ENCODE data around the gene MDM4.
"Not testable (repeated sequence)": the region's sequence is repeated elsewhere in the genome, so short reads cannot be mapped to it uniquely, and the experiment has no call there.

MDM4 gene

GRCh38 chr1:204550926-204551325, 34.7 kb downstream of the MDM4 start:
- H3K4me2 ChIP-seq (ENCODE audit: insufficient read depth, low read length), result no peak overlapping the region
- no peak overlapping the region for H3K9ac ChIP-seq (ENCODE audit: low read depth, low read length)
- H3K79me2 ChIP-seq (ENCODE audit: insufficient read depth, low read length), result peaks cover 24% of the 10 kb centered on the region
- H3K9me3 ChIP-seq (ENCODE audit: insufficient read depth, low read length, severe bottlenecking), result no peaks in the 10 kb centered on the region
- DNase-seq (no peak), ATAC-seq (ENCODE audit: insufficient read depth, low read depth) (no peak)
- no peak overlapping the region for H2AFZ ChIP-seq (ENCODE audit: low read depth, low read length)
- no peaks in the 10 kb centered on the region for H4K20me1 ChIP-seq (ENCODE audit: insufficient read depth, low read length)
- TF ChIP-seq CTCF (IDR thresholded peaks at IDR 0.05; ENCODE audit: borderline replicate concordance, extremely low read depth, low read length, poor library complexity, severe bottlenecking), result no peak
- TF ChIP-seq EZH2 (IDR thresholded peaks at IDR 0.05; ENCODE audit: borderline replicate concordance, low read depth, low read length, severe bottlenecking), result no peak
- H3K4me3 ChIP-seq (ENCODE audit: low read depth in 1 of 2, low read length in 2 of 2), result no peak overlapping the region
- no peak overlapping the region for H3K27ac ChIP-seq (ENCODE audit: low read length)
- no peaks in the 10 kb centered on the region for H3K27me3 ChIP-seq (ENCODE audit: insufficient read depth, low read length, poor library complexity)
- H3K4me1 ChIP-seq (ENCODE audit: insufficient read depth, low read length), result no peaks in the 10 kb centered on the region
- peaks cover 80% of the 10 kb centered on the region for H3K36me3 ChIP-seq (ENCODE audit: insufficient read depth, low read length)

- peaks cover 2% of the 10 kb centered on the region; the same call in 1 of the 2 replicates for H3K79me2 ChIP-seq (ENCODE audit: insufficient read depth, low read length)
- H3K27ac ChIP-seq (ENCODE audit: low read length), result no peak overlapping the region
- H3K4me2 ChIP-seq (ENCODE audit: insufficient read depth, low read length), result no peak overlapping the region
- no peak overlapping the region for H3K4me3 ChIP-seq (ENCODE audit: low read depth in 1 of 2, low read length in 2 of 2)
- peaks cover 46% of the 10 kb centered on the region for H3K36me3 ChIP-seq (ENCODE audit: insufficient read depth, low read length)
- ATAC-seq (ENCODE audit: insufficient read depth, low read depth) (0 out of 3 replicates have a peak, but pooled peaks have one; percentile 33), DNase-seq (no peak)
- TF ChIP-seq EZH2 (IDR thresholded peaks at IDR 0.05; ENCODE audit: borderline replicate concordance, low read depth, low read length, severe bottlenecking), result no peak
- no peak for TF ChIP-seq CTCF (IDR thresholded peaks at IDR 0.05; ENCODE audit: borderline replicate concordance, extremely low read depth, low read length, poor library complexity, severe bottlenecking)
- H3K9me3 ChIP-seq (ENCODE audit: insufficient read depth, low read length, severe bottlenecking), result no peaks in the 10 kb centered on the region
- H3K27me3 ChIP-seq (ENCODE audit: insufficient read depth, low read length, poor library complexity), result no peaks in the 10 kb centered on the region
- no peaks in the 10 kb centered on the region; the same call in 1 of the 2 replicates for H3K4me1 ChIP-seq (ENCODE audit: insufficient read depth, low read length)
- H3K9ac ChIP-seq (ENCODE audit: low read depth, low read length), result no peak overlapping the region
- no peaks in the 10 kb centered on the region for H4K20me1 ChIP-seq (ENCODE audit: insufficient read depth, low read length)
- no peak overlapping the region for H2AFZ ChIP-seq (ENCODE audit: low read depth, low read length)
Measured at GRCh38 chr1:204556458-204557052, 40.3 kb downstream of the MDM4 start.

- no peaks in the 10 kb centered on the region for H3K9me3 ChIP-seq (ENCODE audit: insufficient read depth, low read length, severe bottlenecking)
- no peak overlapping the region for H3K4me3 ChIP-seq (ENCODE audit: low read depth in 1 of 2, low read length in 2 of 2)
- peaks cover 31% of the 10 kb centered on the region for H3K36me3 ChIP-seq (ENCODE audit: insufficient read depth, low read length)
- H3K27me3 ChIP-seq (ENCODE audit: insufficient read depth, low read length, poor library complexity), result no peaks in the 10 kb centered on the region
- no peaks in the 10 kb centered on the region; the same call in 1 of the 2 replicates for H3K4me1 ChIP-seq (ENCODE audit: insufficient read depth, low read length)
- ATAC-seq (ENCODE audit: insufficient read depth, low read depth) (no peak), DNase-seq (no peak)
- no peak overlapping the region for H2AFZ ChIP-seq (ENCODE audit: low read depth, low read length)
- TF ChIP-seq EZH2 (IDR thresholded peaks at IDR 0.05; ENCODE audit: borderline replicate concordance, low read depth, low read length, severe bottlenecking), result no peak
- no peak for TF ChIP-seq CTCF (IDR thresholded peaks at IDR 0.05; ENCODE audit: borderline replicate concordance, extremely low read depth, low read length, poor library complexity, severe bottlenecking)
- H3K79me2 ChIP-seq (ENCODE audit: insufficient read depth, low read length), result no peaks in the 10 kb centered on the region
- H4K20me1 ChIP-seq (ENCODE audit: insufficient read depth, low read length), result no peaks in the 10 kb centered on the region; the same call in 1 of the 2 replicates
- no peak overlapping the region for H3K4me2 ChIP-seq (ENCODE audit: insufficient read depth, low read length)
- no peak overlapping the region for H3K9ac ChIP-seq (ENCODE audit: low read depth, low read length)
- no peak overlapping the region for H3K27ac ChIP-seq (ENCODE audit: low read length)
Measured at GRCh38 chr1:204558467-204558866, 42.3 kb downstream of the MDM4 start.

- not testable (repeated sequence) for H3K4me1 ChIP-seq (ENCODE audit: insufficient read depth, low read length); H3K27me3 ChIP-seq (ENCODE audit: insufficient read depth, low read length, poor library complexity)
Measured at GRCh38 chr1:204560002-204560401, 43.8 kb downstream of the MDM4 start.

More at GRCh38 chr1:204560002-204560401, 43.8 kb downstream of the MDM4 start:
- not testable (repeated sequence) for H2AFZ ChIP-seq (ENCODE audit: low read depth, low read length); H3K9me3 ChIP-seq (ENCODE audit: insufficient read depth, low read length, severe bottlenecking); ATAC-seq (ENCODE audit: insufficient read depth, low read depth); H3K4me3 ChIP-seq (ENCODE audit: low read depth in 1 of 2, low read length in 2 of 2); H3K9ac ChIP-seq (ENCODE audit: low read depth, low read length); DNase-seq; H4K20me1 ChIP-seq (ENCODE audit: insufficient read depth, low read length); H3K27ac ChIP-seq (ENCODE audit: low read length); H3K4me2 ChIP-seq (ENCODE audit: insufficient read depth, low read length); H3K79me2 ChIP-seq (ENCODE audit: insufficient read depth, low read length)
- H3K36me3 ChIP-seq (ENCODE audit: insufficient read depth, low read length), result peaks cover 21% of the 10 kb centered on the region
